Type B pancreatic cell (in vitro differentiated cells): ENCODE measurements around the gene TBC1D5. TPM values are rescaled to one million over a fixed set of nuclear protein-coding genes. Genes with fewer than 3 reads are reported as not detected.

Source experiments
- DNase-seq: peaks from one replicate; pipeline ENCODE4 v3.0.0; 2021; ENCODE audit warnings: mixed read lengths; ENCODE audit not compliant: unreplicated experiment; ENCODE audit errors: extremely low spot score
- H3K27ac Mint-ChIP-seq: 2 replicates; pipeline ENCODE4 v1.8.0; 2021; ENCODE audit warnings: mild to moderate bottlenecking, mixed read lengths
- H3K27me3 Mint-ChIP-seq: 2 replicates; pipeline ENCODE4 v1.8.0; 2021; ENCODE audit warnings: mixed read lengths
- H3K36me3 Mint-ChIP-seq: 2 replicates; pipeline ENCODE4 v1.8.0; 2021; ENCODE audit warnings: mixed read lengths
- H3K4me1 Mint-ChIP-seq: one replicate; pipeline ENCODE4 v1.8.0; 2021; ENCODE audit warnings: mixed read lengths; ENCODE audit not compliant: unreplicated experiment
- H3K4me3 Mint-ChIP-seq: 2 replicates; pipeline ENCODE4 v1.8.0; 2021; ENCODE audit warnings: mild to moderate bottlenecking, mixed read lengths
- H3K9me3 Mint-ChIP-seq: 2 replicates; pipeline ENCODE4 v1.8.0; 2021; ENCODE audit warnings: mixed read lengths
- CTCF ChIP-seq: fragments of 200-600 bp; sonication (generic); conservative IDR thresholded peaks from 2 replicates; pipeline ENCODE4 v1.5.0; 2021; ENCODE audit warnings: antibody characterized with exemption, mild to moderate bottlenecking
- total RNA-seq: library from RNA; stranded (reverse); gene quantifications from 2 replicates; pipeline ENCODE4 v1.2.1, GENCODE V29; 2021; ENCODE audit warnings: low replicate concordance

TBC1D5 gene
- total RNA-seq, 1 donor from 2014 or later, result 48.7 TPM

- Mint-ChIP-seq H3K9me3 (no peaks in the 10 kb centered on the region), H3K4me1 (no peaks in the 10 kb centered on the region), H3K27me3 (no peaks in the 10 kb centered on the region), H3K27ac (no peak overlapping the region), H3K36me3 (no peaks in the 10 kb centered on the region), H3K4me3 (no peak overlapping the region)
- TF ChIP-seq CTCF, result no peak
- no peak for DNase-seq
These were observed 19.1 kb upstream of the TBC1D5 start for GRCh38 chr3:17761563-17761962.

GRCh38 chr3:17759901-17760300, 17.5 kb upstream of the TBC1D5 start:
- H3K27me3 Mint-ChIP-seq, result no peaks in the 10 kb centered on the region
- no peak for DNase-seq
- no peak for TF ChIP-seq CTCF
- H3K4me3 Mint-ChIP-seq, result no peak overlapping the region
- H3K36me3 Mint-ChIP-seq, result no peaks in the 10 kb centered on the region
- H3K27ac Mint-ChIP-seq, result no peak overlapping the region
- no peaks in the 10 kb centered on the region for H3K4me1 Mint-ChIP-seq
- no peaks in the 10 kb centered on the region for H3K9me3 Mint-ChIP-seq

GRCh38 chr3:17755836-17756235, 13.4 kb upstream of the TBC1D5 start:
- H3K4me3 Mint-ChIP-seq, result no peak overlapping the region
- no peaks in the 10 kb centered on the region for H3K36me3 Mint-ChIP-seq
- no peak for TF ChIP-seq CTCF
- H3K27me3 Mint-ChIP-seq, result no peaks in the 10 kb centered on the region
- DNase-seq, result no peak
- peaks cover 15% of the 10 kb centered on the region for H3K4me1 Mint-ChIP-seq
- no peaks in the 10 kb centered on the region for H3K9me3 Mint-ChIP-seq
- no peak overlapping the region for H3K27ac Mint-ChIP-seq

GRCh38 chr3:17753632-17753992, 11.2 kb upstream of the TBC1D5 start:
- TF ChIP-seq CTCF, result no peak
- DNase-seq, result no peak
- peaks cover 15% of the 10 kb centered on the region for H3K4me1 Mint-ChIP-seq
- H3K27me3 Mint-ChIP-seq, result no peaks in the 10 kb centered on the region
- no peak overlapping the region for H3K4me3 Mint-ChIP-seq
- H3K9me3 Mint-ChIP-seq, result no peaks in the 10 kb centered on the region
- H3K27ac Mint-ChIP-seq, result no peak overlapping the region
- no peaks in the 10 kb centered on the region for H3K36me3 Mint-ChIP-seq

- DNase-seq, result no peak
- Mint-ChIP-seq H3K4me1 (peaks cover 15% of the 10 kb centered on the region), H3K27ac (no peak overlapping the region), H3K4me3 (no peak overlapping the region), H3K9me3 (no peaks in the 10 kb centered on the region), H3K27me3 (no peaks in the 10 kb centered on the region), H3K36me3 (no peaks in the 10 kb centered on the region)
- TF ChIP-seq CTCF, result no peak
These were observed 10.6 kb upstream of the TBC1D5 start for GRCh38 chr3:17752876-17753631.
